Measurements from ENCODE around the gene CCDC188. TPM values are rescaled to one million over a fixed set of nuclear protein-coding genes. Genes with fewer than 3 reads are reported as not detected.

Gene CCDC188
- total RNA-seq, 1 experiment from 2014 or later: not detected

DNA sequence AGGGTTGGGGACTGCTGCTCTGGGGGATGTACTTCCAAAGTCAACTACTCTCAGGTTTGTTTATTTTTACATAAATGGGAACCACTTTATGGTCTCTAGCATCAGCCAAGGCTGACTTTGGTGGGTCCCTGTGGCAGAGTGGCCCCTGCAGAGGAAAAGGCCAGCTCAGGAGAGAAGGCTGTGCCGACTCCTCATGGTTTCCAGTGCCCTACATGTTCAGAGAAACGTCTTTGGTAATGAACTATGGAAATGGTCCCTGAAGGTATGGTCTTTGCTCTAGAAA lies 22.3 kb downstream of the CCDC188 start:
- no peaks in the 10 kb centered on the region for H3K9me2 ChIP-seq (replicated peaks; ENCODE audit: insufficient read depth, low read length)
- H3K4me3 ChIP-seq (ENCODE audit: low read length): no peak overlapping the region
- peaks cover 10% of the 10 kb centered on the region for H3K36me3 ChIP-seq (ENCODE audit: insufficient read depth, low read length)
- DNase-seq: no peak
- H3K27me3 ChIP-seq (ENCODE audit: low read length): no peaks in the 10 kb centered on the region
- H3K9me3 ChIP-seq (ENCODE audit: low read length): no peaks in the 10 kb centered on the region
- peaks cover 23% of the 10 kb centered on the region for H3K4me1 ChIP-seq (ENCODE audit: low read length)
- H3K4me2 ChIP-seq (ENCODE audit: low read depth, low read length, poor library complexity, severe bottlenecking): no peak overlapping the region
- no peak overlapping the region for H3K9ac ChIP-seq (ENCODE audit: low read length)
- H2AFZ ChIP-seq (ENCODE audit: low read length): no peak overlapping the region
- H3K79me2 ChIP-seq (ENCODE audit: low read length): 0 out of 2 replicates have a peak, but pooled peaks cover 1% of the 10 kb centered on the region
- H4K20me1 ChIP-seq (ENCODE audit: insufficient read depth, low read depth, low read length): peaks cover 29% of the 10 kb centered on the region
- peak overlapping the region; percentile 18; the same call in 1 of the 2 replicates for H3K27ac ChIP-seq (ENCODE audit: low read length)

DNA sequence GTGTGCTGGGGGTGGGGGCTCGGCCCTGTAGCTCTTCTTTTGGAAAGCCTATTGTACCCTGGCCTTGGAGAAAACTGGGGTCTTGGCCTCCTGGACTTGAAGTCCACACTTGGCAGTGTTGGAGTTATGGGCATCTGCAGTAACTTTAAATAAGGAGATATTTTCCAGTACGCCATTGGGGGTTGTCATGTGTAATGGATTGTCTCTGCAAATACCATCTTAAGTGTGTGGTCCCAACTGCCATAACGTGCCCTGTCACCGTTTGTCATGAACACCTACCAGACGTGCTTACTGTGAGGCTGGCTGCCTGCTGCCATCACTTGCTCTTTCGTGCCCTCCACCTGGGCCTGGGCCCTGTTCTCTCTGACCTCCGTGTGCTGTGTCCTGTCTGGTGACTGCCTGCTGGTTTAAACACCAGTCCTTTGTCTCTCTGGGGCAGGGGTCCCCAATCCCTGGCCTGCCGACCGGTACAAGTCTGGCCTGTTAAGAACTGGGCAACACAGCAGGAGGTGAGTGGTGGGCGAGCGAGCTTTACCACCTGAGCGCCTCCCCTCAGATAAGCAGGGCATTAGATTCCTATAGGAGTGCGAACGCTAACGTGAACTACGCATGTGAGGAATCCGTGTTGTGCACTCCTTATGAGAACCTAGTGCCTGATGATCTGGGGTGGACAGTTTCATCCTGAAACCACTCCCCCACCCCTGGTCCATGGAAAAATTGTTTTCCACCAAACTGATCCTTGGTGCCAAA lies 22.8 kb downstream of the CCDC188 start:
- Histone ChIP-seq H3K27ac (ENCODE audit: low read length) (no peak overlapping the region), H3K79me2 (ENCODE audit: low read length) (0 out of 2 replicates have a peak, but pooled peaks cover 3% of the 10 kb centered on the region), H2AFZ (ENCODE audit: low read length) (no peak overlapping the region), H3K36me3 (ENCODE audit: insufficient read depth, low read length) (peaks cover 10% of the 10 kb centered on the region), H3K4me1 (ENCODE audit: low read length) (peaks cover 23% of the 10 kb centered on the region), H4K20me1 (ENCODE audit: insufficient read depth, low read depth, low read length) (peaks cover 28% of the 10 kb centered on the region), H3K27me3 (ENCODE audit: low read length) (no peaks in the 10 kb centered on the region), H3K4me2 (ENCODE audit: low read depth, low read length, poor library complexity, severe bottlenecking) (no peak overlapping the region), H3K9me3 (ENCODE audit: low read length) (no peaks in the 10 kb centered on the region), H3K9ac (ENCODE audit: low read length) (no peak overlapping the region), H3K9me2 (replicated peaks; ENCODE audit: insufficient read depth, low read length) (no peaks in the 10 kb centered on the region), H3K4me3 (ENCODE audit: low read length) (no peak overlapping the region)
- peak; percentile 54 for DNase-seq

GRCh38 chr22:20127318-20127868 lies 23.5 kb downstream of the CCDC188 start:
- Histone ChIP-seq H3K36me3 (ENCODE audit: insufficient read depth, low read length) (peaks cover 10% of the 10 kb centered on the region), H3K4me1 (ENCODE audit: low read length) (peaks cover 17% of the 10 kb centered on the region), H3K4me3 (ENCODE audit: low read length) (no peak overlapping the region), H3K4me2 (ENCODE audit: low read depth, low read length, poor library complexity, severe bottlenecking) (no peak overlapping the region), H3K9ac (ENCODE audit: low read length) (no peak overlapping the region), H3K79me2 (ENCODE audit: low read length) (peaks cover 4% of the 10 kb centered on the region), H3K9me2 (replicated peaks; ENCODE audit: insufficient read depth, low read length) (no peaks in the 10 kb centered on the region), H3K27ac (ENCODE audit: low read length) (no peak overlapping the region), H3K9me3 (ENCODE audit: low read length) (no peaks in the 10 kb centered on the region), H3K27me3 (ENCODE audit: low read length) (no peaks in the 10 kb centered on the region), H2AFZ (ENCODE audit: low read length) (no peak overlapping the region), H4K20me1 (ENCODE audit: insufficient read depth, low read depth, low read length) (peaks cover 24% of the 10 kb centered on the region; the same call in 1 of the 2 replicates)
- no peak for DNase-seq

DNA sequence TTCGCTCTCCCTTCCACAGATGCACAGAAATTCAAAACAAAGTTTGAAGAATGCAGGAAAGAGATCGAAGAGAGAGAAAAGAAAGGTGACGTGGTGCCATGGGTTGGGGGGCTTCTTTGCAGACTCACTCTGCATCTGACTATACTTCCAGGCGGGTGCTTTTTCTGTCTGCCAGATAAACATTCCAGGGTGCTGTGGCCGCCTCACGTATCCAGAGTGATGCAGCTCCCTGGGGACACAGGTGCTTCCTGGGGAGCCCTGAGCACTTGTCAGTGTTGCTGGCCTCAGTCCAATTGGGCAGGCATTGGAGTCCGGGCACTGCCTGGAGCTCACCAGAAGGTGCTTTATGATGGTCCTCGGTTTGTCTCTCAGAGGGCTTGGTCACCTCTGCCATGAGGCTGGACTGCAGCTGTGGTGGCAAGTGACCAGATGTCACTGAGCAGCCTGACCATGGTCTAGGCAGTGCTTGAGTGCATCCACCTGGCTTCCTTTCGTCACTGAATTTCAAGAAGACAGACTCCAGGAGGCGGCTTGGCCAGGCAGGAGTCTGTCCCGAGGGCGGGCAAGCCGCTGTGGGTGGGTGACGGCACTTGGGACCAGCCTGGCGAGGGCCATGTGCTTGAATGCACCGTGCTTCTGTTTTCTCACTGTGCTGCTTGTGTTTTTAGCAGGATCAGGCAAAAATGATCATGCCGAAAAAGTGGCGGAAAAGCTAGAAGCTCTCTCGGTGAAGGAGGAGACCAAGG lies 24.4 kb downstream of the CCDC188 start:
- Histone ChIP-seq H3K4me2 (ENCODE audit: low read depth, low read length, poor library complexity, severe bottlenecking) (no peak overlapping the region), H3K36me3 (ENCODE audit: insufficient read depth, low read length) (peaks cover 18% of the 10 kb centered on the region), H3K27me3 (ENCODE audit: low read length) (no peaks in the 10 kb centered on the region), H3K79me2 (ENCODE audit: low read length) (peaks cover 13% of the 10 kb centered on the region), H3K4me1 (ENCODE audit: low read length) (peaks cover 15% of the 10 kb centered on the region), H3K9ac (ENCODE audit: low read length) (no peak overlapping the region), H3K27ac (ENCODE audit: low read length) (no peak overlapping the region), H4K20me1 (ENCODE audit: insufficient read depth, low read depth, low read length) (peaks cover 31% of the 10 kb centered on the region; the same call in 1 of the 2 replicates), H3K9me3 (ENCODE audit: low read length) (no peaks in the 10 kb centered on the region), H3K4me3 (ENCODE audit: low read length) (no peak overlapping the region), H2AFZ (ENCODE audit: low read length) (no peak overlapping the region), H3K9me2 (replicated peaks; ENCODE audit: insufficient read depth, low read length) (no peaks in the 10 kb centered on the region)
- DNase-seq: no peak

- H3K36me3 ChIP-seq (ENCODE audit: insufficient read depth, low read length): peaks cover 20% of the 10 kb centered on the region
- no peaks in the 10 kb centered on the region for H3K27me3 ChIP-seq (ENCODE audit: low read length)
- peaks cover 21% of the 10 kb centered on the region for H3K79me2 ChIP-seq (ENCODE audit: low read length)
These were observed 25.4 kb downstream of the CCDC188 start for GRCh38 chr22:20125201-20126174.

DNA sequence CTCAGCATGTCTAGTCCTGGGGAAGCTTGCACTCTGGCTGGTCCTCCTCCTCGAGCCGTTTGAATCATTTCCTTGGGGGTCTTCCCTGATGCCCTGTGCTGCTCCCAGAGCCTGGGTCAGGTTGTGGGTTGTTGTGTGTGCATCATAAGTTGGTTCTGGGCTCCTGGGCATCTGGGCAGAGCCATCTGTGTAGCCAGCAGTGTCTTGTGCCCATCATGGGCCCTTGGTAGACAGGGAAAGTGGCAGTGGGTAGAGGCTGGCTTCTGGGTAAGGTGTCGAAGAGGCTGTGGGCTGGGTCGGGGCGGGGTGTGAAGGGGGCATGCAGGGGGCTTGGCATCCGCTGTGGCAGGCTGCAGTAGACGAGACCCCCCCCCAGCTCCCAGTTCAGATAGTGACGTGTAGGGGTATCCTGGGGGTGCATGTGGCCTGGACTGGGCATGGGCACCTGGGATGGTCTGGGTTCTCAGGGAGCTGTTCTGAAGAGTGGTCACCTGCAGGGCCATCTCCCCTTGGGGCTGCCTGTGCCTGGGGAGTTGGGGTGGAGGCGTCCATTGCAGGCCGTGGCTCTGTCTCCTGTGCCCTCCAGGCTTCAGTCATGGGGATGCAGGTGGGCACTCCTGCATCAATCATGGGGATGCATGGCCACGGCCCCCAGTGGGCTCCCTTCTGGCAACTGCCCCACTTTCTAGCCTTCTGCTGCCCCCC lies 26.6 kb downstream of the CCDC188 start:
- Histone ChIP-seq H3K9me2 (replicated peaks; ENCODE audit: insufficient read depth, low read length) (no peaks in the 10 kb centered on the region), H2AFZ (ENCODE audit: low read length) (no peak overlapping the region), H3K27ac (ENCODE audit: low read length) (no peak overlapping the region), H3K79me2 (ENCODE audit: low read length) (peaks cover 34% of the 10 kb centered on the region), H3K9me3 (ENCODE audit: low read length) (no peaks in the 10 kb centered on the region), H3K9ac (ENCODE audit: low read length) (no peak overlapping the region), H4K20me1 (ENCODE audit: insufficient read depth, low read depth, low read length) (peaks cover 42% of the 10 kb centered on the region), H3K4me2 (ENCODE audit: low read depth, low read length, poor library complexity, severe bottlenecking) (no peak overlapping the region), H3K4me1 (ENCODE audit: low read length) (peaks cover 14% of the 10 kb centered on the region), H3K36me3 (ENCODE audit: insufficient read depth, low read length) (peaks cover 32% of the 10 kb centered on the region), H3K4me3 (ENCODE audit: low read length) (no peak overlapping the region), H3K27me3 (ENCODE audit: low read length) (no peaks in the 10 kb centered on the region)
- DNase-seq: no peak

More at GRCh38 chr22:20125201-20126174, 25.4 kb downstream of the CCDC188 start:
- no peak for DNase-seq
- Histone ChIP-seq H3K4me1 (ENCODE audit: low read length) (peaks cover 10% of the 10 kb centered on the region), H3K9me3 (ENCODE audit: low read length) (no peaks in the 10 kb centered on the region), H3K9ac (ENCODE audit: low read length) (no peak overlapping the region), H3K9me2 (replicated peaks; ENCODE audit: insufficient read depth, low read length) (no peaks in the 10 kb centered on the region), H2AFZ (ENCODE audit: low read length) (no peak overlapping the region), H3K27ac (ENCODE audit: low read length) (no peak overlapping the region), H3K4me2 (ENCODE audit: low read depth, low read length, poor library complexity, severe bottlenecking) (no peak overlapping the region), H4K20me1 (ENCODE audit: insufficient read depth, low read depth, low read length) (peaks cover 32% of the 10 kb centered on the region), H3K4me3 (ENCODE audit: low read length) (no peak overlapping the region)

DNA sequence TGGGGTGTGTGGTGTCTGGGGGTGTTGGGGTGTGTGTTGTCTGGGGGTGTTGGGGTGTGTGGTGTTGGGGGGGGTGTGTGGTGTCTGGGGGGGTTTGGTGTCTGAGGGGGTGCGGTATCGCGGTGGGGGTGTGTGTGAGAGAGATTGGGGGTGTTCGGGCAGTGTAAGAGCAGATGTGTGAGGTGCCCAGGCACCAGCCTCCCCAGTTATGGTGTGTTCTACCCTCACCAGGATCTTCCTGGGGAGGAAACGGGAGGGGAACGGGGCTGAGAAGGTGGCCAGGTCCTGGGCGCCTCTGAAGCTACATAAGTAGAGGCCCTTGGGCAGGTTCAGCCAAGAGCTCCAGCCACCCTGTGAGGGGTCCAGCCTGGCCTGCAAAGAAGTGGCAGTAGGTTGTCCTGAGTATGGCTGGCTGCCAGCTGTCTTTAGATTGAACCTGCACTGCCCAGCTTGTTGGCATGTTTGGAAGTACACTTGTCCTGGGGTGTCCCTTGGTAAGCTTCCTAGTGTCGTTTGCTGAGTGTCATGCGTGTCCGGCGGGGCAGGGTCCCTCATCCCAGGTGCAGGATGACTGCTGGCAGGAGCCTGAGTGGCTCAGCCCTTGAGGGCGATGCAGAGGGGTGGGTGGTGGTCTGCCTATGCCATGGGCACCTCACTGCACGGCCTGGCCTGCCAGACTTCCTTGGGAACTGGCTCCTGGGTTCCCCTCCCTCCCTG lies 27.3 kb downstream of the CCDC188 start:
- no peak overlapping the region for H3K4me3 ChIP-seq (ENCODE audit: low read length)
- H3K9me3 ChIP-seq (ENCODE audit: low read length): no peaks in the 10 kb centered on the region
- H3K9ac ChIP-seq (ENCODE audit: low read length): no peak overlapping the region
- no peak for DNase-seq
- no peaks in the 10 kb centered on the region for H3K9me2 ChIP-seq (replicated peaks; ENCODE audit: insufficient read depth, low read length)
- H3K4me1 ChIP-seq (ENCODE audit: low read length): peaks cover 16% of the 10 kb centered on the region
- H3K4me2 ChIP-seq (ENCODE audit: low read depth, low read length, poor library complexity, severe bottlenecking): no peak overlapping the region
- peaks cover 41% of the 10 kb centered on the region for H3K79me2 ChIP-seq (ENCODE audit: low read length)
- H2AFZ ChIP-seq (ENCODE audit: low read length): no peak overlapping the region
- H3K36me3 ChIP-seq (ENCODE audit: insufficient read depth, low read length): peaks cover 40% of the 10 kb centered on the region
- H3K27ac ChIP-seq (ENCODE audit: low read length): no peak overlapping the region
- peaks cover 49% of the 10 kb centered on the region for H4K20me1 ChIP-seq (ENCODE audit: insufficient read depth, low read depth, low read length)
- no peaks in the 10 kb centered on the region for H3K27me3 ChIP-seq (ENCODE audit: low read length)
